DMS53 treated with DMSO at 0.1 percent for 48 hours (cell line): ENCODE results near the gene TSPAN11.
"Not testable (repeated sequence)": the region's sequence is repeated elsewhere in the genome, so short reads cannot be mapped to it uniquely, and the experiment has no call there.

Experiments
- DNase-seq: peaks from one replicate; lab custom pipeline; 2025; ENCODE audit not compliant: unreplicated experiment; lab: John Stamatoyannopoulos, UW

TSPAN11 gene

GRCh38 chr12:31017535-31017934, 91.0 kb downstream of the TSPAN11 start:
- DNase-seq = no peak

- no peak for DNase-seq
Measured at GRCh38 chr12:31018106-31018789, 91.7 kb downstream of the TSPAN11 start.

GRCh38 chr12:31018790-31019505, 92.4 kb downstream of the TSPAN11 start:
- DNase-seq = no peak

- no peak for DNase-seq
Measured at GRCh38 chr12:31019561-31019960, 93.0 kb downstream of the TSPAN11 start.

GRCh38 chr12:31019976-31020375, 93.4 kb downstream of the TSPAN11 start:
- no peak for DNase-seq

- no peak for DNase-seq
Measured at GRCh38 chr12:31020385-31021166, 94.0 kb downstream of the TSPAN11 start.

GRCh38 chr12:31021181-31021580, 94.6 kb downstream of the TSPAN11 start:
- no peak for DNase-seq

GRCh38 chr12:31021809-31022494, 95.4 kb downstream of the TSPAN11 start:
- peak; percentile 9 for DNase-seq

GRCh38 chr12:31023271-31023724, 96.8 kb downstream of the TSPAN11 start:
- DNase-seq = no peak

GRCh38 chr12:31026202-31026601, 99.7 kb downstream of the TSPAN11 start:
- DNase-seq = peak; percentile 52

GRCh38 chr12:31027006-31027405, 100.5 kb downstream of the TSPAN11 start:
- not testable (repeated sequence) for DNase-seq

- DNase-seq = no peak
Measured at GRCh38 chr12:31029468-31029867, 102.9 kb downstream of the TSPAN11 start.

- no peak for DNase-seq
Measured at GRCh38 chr12:31029916-31030562, 103.5 kb downstream of the TSPAN11 start.

- DNase-seq = no peak
Measured at GRCh38 chr12:31031951-31032335, 105.4 kb downstream of the TSPAN11 start.

GRCh38 chr12:31033146-31033545, 106.6 kb downstream of the TSPAN11 start:
- DNase-seq = no peak

- DNase-seq = no peak
Measured at GRCh38 chr12:31033681-31034080, 107.1 kb downstream of the TSPAN11 start.

- no peak for DNase-seq
Measured at GRCh38 chr12:31034372-31034771, 107.8 kb downstream of the TSPAN11 start.

GRCh38 chr12:31035226-31035625, 108.7 kb downstream of the TSPAN11 start:
- DNase-seq = no peak

GRCh38 chr12:31035967-31036665, 109.6 kb downstream of the TSPAN11 start:
- DNase-seq = peak; percentile 60

GRCh38 chr12:31037028-31037427, 110.5 kb downstream of the TSPAN11 start:
- DNase-seq = no peak
